ENCODE results near the gene NELFCD.
A peak's percentile ranks its signal among the peaks of the same experiment; 100 is the strongest.

The NELFCD gene

DNA sequence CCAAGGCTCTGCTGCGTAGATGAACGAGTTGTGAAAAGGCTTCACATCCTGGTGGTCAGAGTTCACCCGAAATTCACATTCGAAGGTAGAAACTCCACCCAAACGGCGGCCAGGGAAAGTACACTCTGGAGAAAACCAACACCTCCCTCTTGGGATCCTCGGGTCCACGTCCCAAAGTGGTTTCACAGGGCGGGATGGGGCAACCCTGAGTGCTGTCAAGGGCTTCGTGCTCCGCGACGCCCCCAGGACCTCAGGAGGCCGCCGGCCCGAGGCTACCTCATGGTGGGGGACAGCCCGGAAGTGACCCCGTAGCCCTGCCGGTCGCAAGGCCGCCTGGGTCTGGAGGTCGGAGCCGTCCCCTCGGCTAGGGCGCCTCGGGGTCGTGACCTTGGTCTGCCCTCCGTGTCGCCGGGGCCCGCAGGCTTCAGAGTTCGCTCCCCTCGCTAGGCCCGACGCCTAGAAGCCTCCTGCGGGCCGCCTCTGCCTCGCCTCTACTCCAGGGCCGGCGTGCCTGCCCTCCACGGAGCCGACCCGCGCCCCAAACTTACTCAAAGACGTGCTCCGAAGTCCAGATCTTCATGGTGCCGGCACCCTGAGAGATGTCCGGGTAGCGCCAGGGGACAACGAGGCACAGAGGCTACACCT lies 61.2 kb downstream of the NELFCD start, which contains the start of gene PRELID3B:
PRELID3B (minus strand) TSS at position 636 of the 645 bp plus-strand sequence; CDS start at position 580, 56 bp downstream.
- H3K4me3 ChIP-seq (ENCODE audit: low read depth, low read length): peak within 1 kb of the TSS; percentile 86
- TF ChIP-seq CTCF (IDR thresholded peaks at IDR 0.05; ENCODE audit: insufficient read depth, low read depth, low read length, missing control alignments): no peak
- peak; percentile 60 for DNase-seq (ENCODE audit: low read depth)

DNA sequence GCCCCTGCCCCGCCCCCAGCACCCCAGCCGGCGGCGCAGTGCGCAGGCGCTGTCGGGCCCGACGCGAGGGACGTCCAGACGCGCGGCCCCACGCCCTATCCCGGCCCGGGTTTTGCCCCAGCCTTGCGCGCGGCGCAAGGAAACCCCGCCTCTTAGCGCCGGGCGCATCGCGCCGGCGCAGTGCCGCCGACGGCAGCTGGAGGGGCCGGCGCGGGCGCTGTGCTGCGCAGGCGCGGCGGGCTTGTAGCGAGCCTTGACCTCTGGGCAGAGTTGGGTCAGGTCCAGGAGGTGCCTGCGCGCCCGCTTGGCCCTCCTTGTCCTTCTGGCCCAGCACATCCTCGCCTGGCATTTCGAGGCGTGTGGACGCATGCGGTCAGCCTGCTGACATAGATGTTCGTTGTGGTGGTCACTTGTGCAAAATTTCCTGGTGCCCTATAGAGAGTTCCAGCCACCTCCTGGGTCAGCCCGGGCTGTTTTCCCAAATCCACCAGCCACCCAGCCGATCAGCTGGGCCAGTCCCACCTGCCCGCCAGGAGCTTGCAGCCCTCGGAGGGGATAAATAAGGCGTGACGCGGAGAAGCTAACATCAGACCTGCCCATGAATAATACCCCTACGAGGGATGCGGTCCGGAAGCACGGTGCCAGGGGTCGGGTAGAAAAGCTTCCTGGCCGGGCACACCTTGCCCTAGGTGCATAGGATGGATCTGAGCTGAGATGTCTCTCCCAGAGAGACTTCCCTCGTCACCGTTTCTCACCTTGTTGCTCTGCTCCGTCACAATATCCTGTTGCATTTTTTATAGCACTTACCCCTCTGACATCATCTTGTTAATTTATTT lies 62.0 kb downstream of the NELFCD start:
- peak overlapping the region; percentile 86 for H3K4me3 ChIP-seq (ENCODE audit: low read depth, low read length)
- DNase-seq (ENCODE audit: low read depth): peak; percentile 98
- no peak for TF ChIP-seq CTCF (IDR thresholded peaks at IDR 0.05; ENCODE audit: insufficient read depth, low read depth, low read length, missing control alignments)

- no peak for TF ChIP-seq CTCF (IDR thresholded peaks at IDR 0.05; ENCODE audit: insufficient read depth, low read depth, low read length, missing control alignments)
- peak; percentile 21 for DNase-seq (ENCODE audit: low read depth)
- H3K4me3 ChIP-seq (ENCODE audit: low read depth, low read length): no peak overlapping the region
Measured at GRCh38 chr20:59043698-59044097, 62.6 kb downstream of the NELFCD start.

- no peak overlapping the region for H3K4me3 ChIP-seq (ENCODE audit: low read depth, low read length)
- TF ChIP-seq CTCF (IDR thresholded peaks at IDR 0.05; ENCODE audit: insufficient read depth, low read depth, low read length, missing control alignments): no peak
- no peak for DNase-seq (ENCODE audit: low read depth)
Measured at GRCh38 chr20:59044295-59044694, 63.2 kb downstream of the NELFCD start.
